Naive B cell (primary cell): ENCODE data around the gene SPNS3. TPM values are rescaled to one million over a fixed set of nuclear protein-coding genes. Genes with fewer than 3 reads are reported as not detected.

Source experiments
- ATAC-seq, 2 donors: fragments of 150-1000 bp; cut with Tn5 transposase; 2 replicates each; pipeline ENCODE4 v1.10.0; 2021; ENCODE audit warnings: low read depth in 2 of 2, mild to moderate bottlenecking in 2 of 2, moderate library complexity in 2 of 2
- DNase-seq: peaks from one replicate; pipeline ENCODE4 v3.0.0; 2022
- H3K27ac Mint-ChIP-seq, 6 donors: one replicate each; pipeline ENCODE4 v1.8.0; 2020 to 2022; ENCODE audit warnings: mild to moderate bottlenecking in 6 of 6, mixed read lengths in 6 of 6, moderate library complexity in 5 of 6, inconsistent platforms in 2 of 6
- H3K27me3 Mint-ChIP-seq, 3 donors: one replicate each; pipeline ENCODE4 v1.8.0; 2021 to 2022; ENCODE audit warnings: mixed read lengths in 3 of 3, mild to moderate bottlenecking in 1 of 3
- H3K36me3 Mint-ChIP-seq, 2 donors: one replicate each; pipeline ENCODE4 v1.8.0; 2020 to 2022; ENCODE audit warnings: mixed read lengths in 2 of 2, inconsistent platforms in 1 of 2, mild to moderate bottlenecking in 1 of 2
- H3K4me1 Mint-ChIP-seq, 3 donors: one replicate each; pipeline ENCODE4 v1.8.0; 2020 to 2022; ENCODE audit warnings: mixed read lengths in 3 of 3, inconsistent platforms in 1 of 3, mild to moderate bottlenecking in 1 of 3, moderate library complexity in 1 of 3
- H3K4me3 Mint-ChIP-seq, 8 donors: one replicate each; pipeline ENCODE4 v1.8.0; 2020 to 2022; ENCODE audit warnings: mild to moderate bottlenecking in 8 of 8, mixed read lengths in 8 of 8, moderate library complexity in 8 of 8, inconsistent platforms in 2 of 8
- H3K9me3 Mint-ChIP-seq, 7 donors: one replicate each; pipeline ENCODE4 v1.8.0; 2020 to 2022; ENCODE audit warnings: mixed read lengths in 7 of 7, mild to moderate bottlenecking in 5 of 7, inconsistent platforms in 2 of 7, moderate library complexity in 1 of 7
- polyA plus RNA-seq, 6 donors: library from polyadenylated mRNA; unstranded; fragments of 300-500 nt; fragmentation: Illumina TruSeq; gene quantifications; one replicate each; pipeline ENCODE4 v1.2.3, GENCODE V29; 2021; ENCODE audit warnings: low read depth in 6 of 6

The SPNS3 gene
- polyA plus RNA-seq, 6 donors from 2014 or later, result 0.36 to 1.3 (median 0.59) TPM; not detected in 1

GRCh38 chr17:4479340-4479981, 45.7 kb downstream of the SPNS3 start:
- H3K27ac Mint-ChIP-seq, result peak overlapping the region in 2 of 6 donors; percentile 33 to 36
- peaks cover 11 to 20% (median 13%) of the 10 kb centered on the region in 3 donors for H3K4me1 Mint-ChIP-seq
- H3K9me3 Mint-ChIP-seq, result no peaks in the 10 kb centered on the region
- H3K36me3 Mint-ChIP-seq, result no peaks in the 10 kb centered on the region
- no peak for DNase-seq
- no peak for ATAC-seq
- peaks cover 0 to 4% (median 0%) of the 10 kb centered on the region in 3 donors for H3K27me3 Mint-ChIP-seq
- H3K4me3 Mint-ChIP-seq, result peak overlapping the region in 1 of 8 donors; percentile 20

- H3K4me3 Mint-ChIP-seq, result peak overlapping the region in 1 of 8 donors; percentile 47
- H3K27ac Mint-ChIP-seq, result no peak overlapping the region
- H3K4me1 Mint-ChIP-seq, result peaks cover 15 to 25% (median 18%) of the 10 kb centered on the region in 3 donors
These were observed 46.4 kb downstream of the SPNS3 start for GRCh38 chr17:4479982-4480751.

DNA sequence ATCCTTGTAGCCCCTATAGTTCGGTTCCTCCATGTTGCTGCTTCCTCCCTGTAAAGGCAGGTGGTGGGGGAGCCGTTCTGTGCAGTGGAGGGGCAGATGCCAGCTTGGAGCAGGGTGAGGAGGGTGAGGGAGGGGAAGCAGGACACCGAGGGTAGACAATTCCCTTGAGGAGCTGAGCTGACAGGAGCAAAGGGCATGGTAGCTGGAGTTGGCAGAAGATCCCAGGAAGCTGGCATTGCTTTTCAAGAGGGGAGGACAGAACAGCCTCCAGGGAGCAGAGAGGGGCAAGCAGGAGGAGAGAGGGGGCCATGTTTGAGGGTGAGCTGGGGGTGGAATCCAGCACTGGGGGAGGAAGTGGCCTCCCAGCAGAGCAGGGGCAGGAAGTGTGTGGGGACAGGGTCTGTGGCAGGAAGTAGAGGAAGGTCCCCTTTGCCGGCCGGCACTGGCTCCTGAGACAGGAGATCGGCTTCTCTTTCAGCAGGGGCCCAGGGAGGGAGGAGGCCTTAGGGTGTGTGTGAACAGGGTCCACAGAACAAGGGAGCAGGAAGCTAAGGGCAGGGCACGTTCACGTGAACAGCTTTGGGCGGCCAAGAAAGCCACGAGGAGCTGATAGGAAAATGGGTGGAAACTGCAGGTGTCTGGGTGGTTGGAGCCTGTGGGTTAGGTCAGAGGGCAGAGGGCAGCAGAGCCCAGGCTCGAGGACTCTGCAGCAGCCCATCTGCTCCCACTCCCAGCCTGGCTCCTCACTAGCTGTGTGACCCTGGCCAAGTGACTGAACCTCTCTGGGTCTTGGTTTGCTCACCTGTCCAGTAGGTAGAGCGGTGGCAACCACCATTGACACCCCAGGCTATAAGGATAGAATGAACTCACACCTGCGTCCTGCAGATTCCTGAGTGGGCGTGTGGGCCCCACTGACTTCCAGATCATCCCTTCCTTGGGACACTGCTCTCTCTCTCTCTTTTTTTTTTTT, 47.5 kb downstream of the SPNS3 start:
- H3K9me3 Mint-ChIP-seq, result no peaks in the 10 kb centered on the region
- peaks cover 0 to 4% (median 0%) of the 10 kb centered on the region in 3 donors for H3K27me3 Mint-ChIP-seq
- H3K27ac Mint-ChIP-seq, result peak overlapping the region in 5 of 6 donors; percentile 17 to 84 (median 59)
- H3K36me3 Mint-ChIP-seq, result no peaks in the 10 kb centered on the region
- H3K4me3 Mint-ChIP-seq, result peak overlapping the region in 6 of 8 donors; percentile 47 to 88 (median 75)
- no peak for DNase-seq
- peak in 1 of 2 donors; percentile 51 for ATAC-seq
- H3K4me1 Mint-ChIP-seq, result peaks cover 22 to 32% (median 24%) of the 10 kb centered on the region in 3 donors

More at GRCh38 chr17:4479982-4480751, 46.4 kb downstream of the SPNS3 start:
- peaks cover 0 to 4% (median 0%) of the 10 kb centered on the region in 3 donors for H3K27me3 Mint-ChIP-seq
- ATAC-seq, result no peak
- no peaks in the 10 kb centered on the region for H3K36me3 Mint-ChIP-seq
- DNase-seq, result no peak
- no peaks in the 10 kb centered on the region for H3K9me3 Mint-ChIP-seq

GRCh38 chr17:4482338-4483011, 48.7 kb downstream of the SPNS3 start:
- H3K4me1 Mint-ChIP-seq, result peaks cover 29 to 44% (median 32%) of the 10 kb centered on the region in 3 donors
- H3K27me3 Mint-ChIP-seq, result peaks cover 0 to 4% (median 0%) of the 10 kb centered on the region in 3 donors
- peak overlapping the region in 1 of 8 donors; percentile 12 for H3K4me3 Mint-ChIP-seq
- DNase-seq, result no peak
- H3K27ac Mint-ChIP-seq, result no peak overlapping the region
- ATAC-seq, result no peak
- no peaks in the 10 kb centered on the region for H3K36me3 Mint-ChIP-seq
- no peaks in the 10 kb centered on the region for H3K9me3 Mint-ChIP-seq

DNA sequence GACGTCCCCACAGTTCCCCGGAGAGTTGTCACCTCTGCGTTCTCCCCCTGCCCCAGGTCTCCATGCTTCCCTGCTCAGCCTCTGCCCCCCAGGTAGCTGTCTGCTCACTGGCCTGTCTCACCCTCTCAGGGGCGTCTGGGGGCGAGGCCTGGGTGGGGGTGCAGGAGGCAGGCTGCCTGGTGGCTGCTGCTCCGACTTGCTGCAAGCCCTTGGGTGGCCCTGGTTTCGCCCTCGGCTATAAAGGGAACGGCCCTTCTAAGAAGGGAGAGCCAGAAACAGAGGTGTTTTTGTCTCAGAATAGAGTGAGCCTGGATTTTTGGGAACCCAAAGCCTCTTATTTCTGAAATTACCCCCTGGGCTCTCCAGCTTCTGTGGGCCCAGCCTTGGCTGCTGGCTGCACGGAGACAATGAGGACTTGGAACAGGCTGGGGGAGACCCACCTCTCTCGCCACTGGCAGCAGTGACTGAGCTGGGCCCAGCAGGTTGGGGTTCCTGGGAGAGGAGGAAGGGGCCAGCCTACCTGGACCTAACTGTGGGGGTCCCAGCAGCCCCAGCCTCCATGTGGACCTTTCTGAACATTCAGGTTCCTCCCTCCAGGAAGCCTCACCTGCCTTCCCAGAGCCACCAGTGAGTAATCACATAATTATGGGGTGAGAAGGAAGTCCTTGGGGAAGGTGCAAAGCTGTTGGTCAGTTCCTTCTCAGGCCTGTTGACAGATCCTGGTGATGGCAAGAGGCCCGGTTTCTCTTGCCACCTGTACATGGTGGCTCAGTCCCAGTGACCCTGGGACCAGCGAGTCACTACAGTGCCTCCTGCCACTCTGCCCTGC, 49.5 kb downstream of the SPNS3 start:
- no peaks in the 10 kb centered on the region for H3K36me3 Mint-ChIP-seq
- H3K4me3 Mint-ChIP-seq, result peak overlapping the region in 2 of 8 donors; percentile 25 to 52
- ATAC-seq (no peak), DNase-seq (no peak)
- H3K4me1 Mint-ChIP-seq, result peaks cover 29 to 44% (median 32%) of the 10 kb centered on the region in 3 donors
- peak overlapping the region in 1 of 6 donors; percentile 65 for H3K27ac Mint-ChIP-seq
- H3K9me3 Mint-ChIP-seq, result no peaks in the 10 kb centered on the region
- peaks cover 0 to 4% (median 0%) of the 10 kb centered on the region in 3 donors for H3K27me3 Mint-ChIP-seq

- H3K4me1 Mint-ChIP-seq, result peaks cover 25 to 40% (median 31%) of the 10 kb centered on the region in 3 donors
- H3K27me3 Mint-ChIP-seq, result peaks cover 0 to 4% (median 0%) of the 10 kb centered on the region in 3 donors
- no peak for DNase-seq
- H3K4me3 Mint-ChIP-seq, result peak overlapping the region; percentile 74 to 90 (median 85)
- H3K36me3 Mint-ChIP-seq, result no peaks in the 10 kb centered on the region
- peak; percentile 57 to 63 for ATAC-seq
- peak overlapping the region in 4 of 6 donors; percentile 30 to 87 (median 70) for H3K27ac Mint-ChIP-seq
- no peaks in the 10 kb centered on the region for H3K9me3 Mint-ChIP-seq
These were observed 52.2 kb downstream of the SPNS3 start for GRCh38 chr17:4485676-4486646.

- Mint-ChIP-seq H3K4me1 (peaks cover 25 to 43% (median 26%) of the 10 kb centered on the region in 3 donors), H3K4me3 (peak overlapping the region in 2 of 8 donors; percentile 31 to 66), H3K27me3 (peaks cover 0 to 4% (median under 1%) of the 10 kb centered on the region in 3 donors), H3K36me3 (no peaks in the 10 kb centered on the region), H3K27ac (no peak overlapping the region), H3K9me3 (no peaks in the 10 kb centered on the region)
- ATAC-seq (no peak), DNase-seq (no peak)
These were observed 53.6 kb downstream of the SPNS3 start for GRCh38 chr17:4487296-4487695.

DNA sequence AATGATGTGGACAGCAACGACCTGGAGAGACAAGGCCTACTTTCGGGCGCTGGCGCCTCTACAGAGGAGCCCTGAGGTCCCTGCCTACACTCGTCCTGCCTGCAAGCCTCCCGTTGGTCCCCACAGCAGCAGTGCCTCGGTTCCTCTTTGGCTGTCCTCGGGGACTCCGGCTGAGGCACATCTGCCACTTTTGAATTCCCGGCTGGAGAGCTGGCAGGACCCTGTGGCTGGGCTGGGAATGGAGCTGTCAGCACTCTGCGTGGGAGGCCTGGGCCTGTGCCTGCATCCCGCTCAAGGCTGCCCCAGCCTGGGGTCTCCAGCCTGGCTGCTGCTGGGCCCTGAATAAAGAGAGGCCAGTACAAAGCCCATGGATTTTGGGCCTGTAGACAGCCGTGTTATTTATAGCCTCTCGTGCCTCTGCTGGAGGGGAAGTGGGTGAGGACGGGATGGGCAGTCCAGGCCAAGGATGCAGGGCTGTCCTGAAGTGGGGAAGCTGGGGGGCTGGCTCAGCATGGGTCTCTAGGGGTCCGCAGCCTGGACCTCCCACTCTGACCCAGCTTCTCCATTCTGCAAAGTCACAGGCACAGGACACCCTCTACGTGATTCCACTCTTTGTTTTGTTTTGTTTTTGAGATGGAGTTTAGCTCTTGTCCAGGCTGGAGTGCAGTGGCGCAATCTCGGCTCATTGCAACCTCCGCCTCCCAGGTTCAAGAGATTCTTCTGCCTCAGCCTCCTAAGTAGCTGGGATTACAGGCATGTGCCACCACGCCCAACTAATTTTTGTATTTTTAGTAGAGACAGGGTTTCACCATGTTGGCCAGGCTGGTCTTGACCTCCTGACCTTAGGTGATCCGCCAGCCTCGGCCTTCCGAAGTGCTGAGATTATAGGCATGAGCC, 54.3 kb downstream of the SPNS3 start:
- Mint-ChIP-seq H3K4me3 (no peak overlapping the region), H3K27me3 (peaks cover 4 to 8% (median 6%) of the 10 kb centered on the region in 3 donors), H3K4me1 (peaks cover 32 to 46% (median 33%) of the 10 kb centered on the region in 3 donors)

DNA sequence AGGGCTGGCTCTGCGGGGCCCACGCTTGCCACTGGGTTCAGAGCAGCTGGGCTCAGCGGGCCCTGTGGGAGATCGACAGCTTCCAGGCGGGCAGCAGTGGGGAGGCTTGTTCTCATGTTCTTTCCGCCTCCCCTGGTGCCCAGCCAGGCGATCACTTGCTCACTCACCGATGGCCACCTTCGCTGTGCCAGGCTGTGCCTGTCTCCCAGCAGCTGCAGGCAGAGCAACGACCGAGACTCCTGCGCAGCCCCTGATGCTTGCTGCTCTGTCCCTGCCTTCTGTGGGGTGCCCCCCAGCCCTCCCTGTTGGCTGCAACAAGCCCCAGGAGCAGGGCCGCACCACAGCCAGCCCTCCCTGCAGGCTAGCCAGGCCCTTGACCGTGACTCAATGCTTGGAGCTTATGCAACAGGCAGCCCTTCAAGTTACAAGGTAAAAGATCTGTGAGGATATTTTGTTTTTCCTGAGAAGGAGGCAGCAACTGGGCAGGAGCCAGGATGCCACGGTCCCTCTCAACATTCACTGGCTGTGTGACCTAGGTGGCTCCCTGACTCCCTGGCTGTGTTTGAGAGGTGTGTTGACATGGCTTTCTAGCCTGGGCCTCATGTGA, 55.4 kb downstream of the SPNS3 start:
- peaks cover 33 to 44% (median 37%) of the 10 kb centered on the region in 3 donors for H3K4me1 Mint-ChIP-seq
- no peak overlapping the region for H3K27ac Mint-ChIP-seq
- ATAC-seq (no peak), DNase-seq (no peak)
- no peaks in the 10 kb centered on the region for H3K36me3 Mint-ChIP-seq
- H3K4me3 Mint-ChIP-seq, result no peak overlapping the region
- peaks cover 0 to 13% (median 12%) of the 10 kb centered on the region in 3 donors for H3K27me3 Mint-ChIP-seq
- H3K9me3 Mint-ChIP-seq, result peaks cover 0 to 3% (median 0%) of the 10 kb centered on the region in 7 donors

More for the DNA sequence above, 54.3 kb downstream of the SPNS3 start:
- H3K27ac Mint-ChIP-seq, result no peak overlapping the region
- no peak for DNase-seq
- ATAC-seq, result no peak
- H3K36me3 Mint-ChIP-seq, result no peaks in the 10 kb centered on the region
- H3K9me3 Mint-ChIP-seq, result peaks cover 0 to 3% (median 0%) of the 10 kb centered on the region in 7 donors

DNA sequence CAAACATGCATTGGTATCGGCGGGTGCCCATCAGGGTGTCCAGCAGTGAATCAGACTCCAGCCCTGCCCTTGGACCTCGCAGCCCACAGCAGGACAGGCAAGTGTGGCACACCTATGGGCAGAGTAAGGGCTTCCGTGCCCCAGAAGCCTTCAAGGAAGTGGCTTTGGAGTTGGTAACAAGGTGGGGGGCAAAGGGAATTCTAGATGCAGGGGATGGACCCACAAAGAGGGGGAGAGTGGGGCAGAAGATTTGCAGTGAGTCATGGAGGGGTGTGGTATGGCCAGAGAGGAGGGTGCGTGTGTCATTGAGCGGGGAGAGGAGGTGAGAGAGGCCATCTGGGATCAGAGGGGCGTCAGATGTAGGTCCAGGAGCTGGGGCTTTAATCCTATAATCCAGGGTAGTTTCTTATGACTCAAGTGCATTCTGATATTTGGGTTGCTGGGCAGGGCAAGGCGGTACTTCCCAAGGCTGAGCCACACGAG, 56.4 kb downstream of the SPNS3 start:
- Mint-ChIP-seq H3K36me3 (no peaks in the 10 kb centered on the region), H3K4me3 (no peak overlapping the region), H3K27me3 (peaks cover 0 to 17% (median 13%) of the 10 kb centered on the region in 3 donors), H3K4me1 (peaks cover 28 to 38% (median 34%) of the 10 kb centered on the region in 3 donors), H3K9me3 (peaks cover 0 to 3% (median 0%) of the 10 kb centered on the region in 7 donors), H3K27ac (peak overlapping the region in 1 of 6 donors; percentile 77)
- DNase-seq (no peak), ATAC-seq (no peak)
